IPS-NIHi11 (cell line): ENCODE results near the gene POLR2H.

Experiments
- DNase-seq: peaks from one replicate; pipeline ENCODE4 v3.0.0; 2012; ENCODE audit warnings: mixed read lengths, low spot score

Gene POLR2H

DNA sequence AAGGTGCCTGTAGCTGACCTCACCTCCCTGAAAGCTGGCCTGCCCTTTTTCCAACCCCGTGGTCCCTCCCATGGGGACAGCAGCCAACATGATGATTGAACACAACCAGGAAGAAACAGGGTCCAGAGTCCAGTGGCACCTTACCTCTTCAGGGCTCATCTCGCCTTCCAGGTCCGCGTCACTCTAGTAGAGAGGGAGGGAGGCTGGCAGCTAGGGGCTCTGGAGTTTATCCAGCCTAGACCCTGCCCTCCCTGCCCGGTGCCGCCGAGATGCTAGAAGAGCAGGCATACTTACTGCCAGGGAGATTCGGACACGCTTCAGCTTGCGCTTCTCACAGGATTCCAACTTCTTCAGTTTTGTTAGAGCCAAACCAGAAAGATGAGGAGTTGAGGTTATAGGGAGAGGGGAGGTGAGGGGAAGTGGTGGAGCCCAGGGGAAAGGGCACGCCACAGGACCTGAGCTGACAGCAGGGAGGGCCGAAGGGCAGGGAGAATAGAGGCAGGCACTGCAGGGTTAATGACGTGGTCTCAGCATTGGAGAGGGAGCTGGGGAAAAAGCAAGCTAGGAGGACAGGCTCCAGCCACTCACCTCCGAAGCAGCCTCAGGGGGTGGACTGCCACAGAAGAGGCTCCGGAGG lies 9.2 kb upstream of the POLR2H start:
- no peak for DNase-seq

GRCh38 chr3:184352897-184353545 lies 8.5 kb upstream of the POLR2H start:
- no peak for DNase-seq

GRCh38 chr3:184353546-184353941 lies 8.0 kb upstream of the POLR2H start:
- no peak for DNase-seq

DNA sequence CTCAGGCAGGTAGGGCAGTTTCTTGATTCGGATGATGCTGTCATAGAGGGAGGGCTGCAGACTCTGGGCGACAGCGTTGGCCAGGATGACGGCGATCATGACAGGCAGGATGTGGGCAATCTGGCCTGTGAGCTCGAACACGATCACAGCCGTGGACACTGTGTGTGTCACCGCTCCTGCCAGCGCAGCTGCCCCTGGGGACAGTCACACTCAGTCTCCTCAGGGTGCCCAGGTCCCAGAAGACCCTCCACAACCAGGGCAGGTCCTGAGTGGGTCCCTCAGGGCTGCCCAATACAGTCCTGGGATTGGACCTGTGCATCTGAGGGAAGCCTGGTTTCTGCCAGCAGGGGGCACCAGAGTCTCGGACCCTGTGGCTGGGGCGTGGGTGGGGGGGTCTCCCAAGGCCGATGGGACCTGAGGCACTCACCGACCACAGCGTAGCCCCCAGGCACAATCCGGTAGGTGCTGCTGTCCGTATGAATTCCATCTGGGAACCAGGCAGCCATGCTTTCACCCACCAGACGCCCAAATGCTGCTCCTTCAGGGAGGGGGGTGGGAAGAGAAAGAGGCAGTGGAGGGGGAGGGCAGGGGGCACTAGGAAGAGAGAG lies 7.3 kb upstream of the POLR2H start:
- peak; percentile 84 for DNase-seq

GRCh38 chr3:184354754-184355153 lies 6.8 kb upstream of the POLR2H start:
- DNase-seq, result no peak

- no peak for DNase-seq
Observed at GRCh38 chr3:184355261-184356040, 6.1 kb upstream of the POLR2H start.

DNA sequence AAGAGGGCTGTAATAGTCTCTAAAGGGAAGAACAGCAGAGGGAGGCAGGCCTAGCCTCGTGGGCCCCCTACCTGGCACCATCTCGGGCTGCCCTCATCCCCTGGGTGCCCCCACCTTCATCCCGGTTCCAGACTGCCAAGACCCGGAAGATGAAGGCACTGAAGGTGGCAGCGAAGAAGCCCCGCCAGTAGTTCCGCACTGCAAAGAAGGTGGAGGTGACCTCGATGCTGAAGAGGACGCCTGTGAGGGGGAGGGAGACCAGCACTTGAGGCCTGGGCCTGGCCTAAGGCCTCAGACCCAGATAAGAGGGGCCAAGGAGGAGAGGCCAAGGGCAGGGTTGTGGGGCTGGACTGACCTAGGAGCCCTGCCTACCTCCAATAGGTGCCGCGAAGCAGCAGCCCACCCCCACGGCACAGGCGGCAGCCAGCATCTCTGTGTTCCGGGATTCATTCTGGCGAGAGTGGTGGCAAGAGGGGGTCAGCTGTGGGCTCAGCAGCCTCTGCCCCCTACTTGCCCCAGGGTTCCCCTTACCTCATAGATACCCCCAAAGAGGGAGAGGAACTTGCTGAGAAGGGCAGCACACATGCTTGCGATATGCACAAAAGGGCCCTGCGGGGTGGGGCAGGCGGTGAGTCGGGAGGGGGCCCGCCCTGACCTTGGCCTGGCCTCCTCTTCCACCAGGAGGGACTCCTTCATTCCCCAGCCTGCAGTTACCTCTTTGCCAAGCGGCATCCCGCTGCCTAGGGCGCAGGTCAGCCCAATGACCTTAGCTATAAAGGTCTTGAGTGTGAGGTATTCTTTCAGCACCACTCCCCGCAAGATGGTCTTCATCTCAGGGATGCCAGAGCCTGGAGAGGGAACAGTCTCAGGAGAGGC lies 4.0 kb upstream of the POLR2H start:
- no peak for DNase-seq

- DNase-seq, result no peak
Observed at GRCh38 chr3:184358124-184358767, 3.3 kb upstream of the POLR2H start.

DNA sequence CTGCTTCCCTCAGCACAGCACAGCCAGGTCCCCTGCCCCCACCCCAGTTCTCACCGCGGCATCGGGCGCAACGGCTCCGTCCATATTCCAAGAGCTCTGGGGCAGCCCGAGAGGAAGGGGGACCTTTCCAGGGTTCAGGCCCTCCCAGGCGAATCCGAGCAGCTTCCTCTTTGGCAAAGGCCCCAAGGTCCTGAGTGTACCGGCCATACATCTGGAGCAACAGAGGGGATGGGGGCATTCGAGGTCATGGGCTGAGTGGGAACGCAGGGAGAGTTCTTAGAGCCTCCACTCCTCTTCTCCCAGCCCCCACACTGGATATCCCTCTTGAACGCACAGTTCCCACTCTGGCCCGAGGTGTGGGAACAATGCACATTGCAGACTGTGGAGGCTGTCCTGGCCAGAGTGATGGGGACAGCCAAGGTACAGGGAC lies 2.6 kb upstream of the POLR2H start:
- no peak for DNase-seq

DNA sequence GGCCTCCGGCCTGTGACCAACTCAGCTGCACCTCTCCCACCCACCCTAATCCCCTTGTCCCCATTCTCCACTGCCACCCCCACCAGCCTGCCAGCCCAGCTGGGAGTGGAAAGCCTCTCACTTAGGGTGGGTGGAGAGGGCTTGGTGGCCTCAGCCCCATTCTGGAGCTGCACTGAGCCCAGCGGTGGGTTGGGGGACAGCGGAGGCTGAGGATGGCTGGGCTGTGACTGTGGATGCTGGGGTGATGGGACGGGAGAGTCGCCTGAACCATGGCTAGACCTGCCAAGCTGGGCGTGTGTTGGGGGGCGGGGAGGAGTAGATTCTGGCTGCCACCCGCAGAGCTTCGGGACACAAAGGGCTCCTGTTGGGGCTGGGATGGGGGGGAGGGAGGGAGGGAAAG lies 1.9 kb upstream of the POLR2H start:
- DNase-seq, result no peak

DNA sequence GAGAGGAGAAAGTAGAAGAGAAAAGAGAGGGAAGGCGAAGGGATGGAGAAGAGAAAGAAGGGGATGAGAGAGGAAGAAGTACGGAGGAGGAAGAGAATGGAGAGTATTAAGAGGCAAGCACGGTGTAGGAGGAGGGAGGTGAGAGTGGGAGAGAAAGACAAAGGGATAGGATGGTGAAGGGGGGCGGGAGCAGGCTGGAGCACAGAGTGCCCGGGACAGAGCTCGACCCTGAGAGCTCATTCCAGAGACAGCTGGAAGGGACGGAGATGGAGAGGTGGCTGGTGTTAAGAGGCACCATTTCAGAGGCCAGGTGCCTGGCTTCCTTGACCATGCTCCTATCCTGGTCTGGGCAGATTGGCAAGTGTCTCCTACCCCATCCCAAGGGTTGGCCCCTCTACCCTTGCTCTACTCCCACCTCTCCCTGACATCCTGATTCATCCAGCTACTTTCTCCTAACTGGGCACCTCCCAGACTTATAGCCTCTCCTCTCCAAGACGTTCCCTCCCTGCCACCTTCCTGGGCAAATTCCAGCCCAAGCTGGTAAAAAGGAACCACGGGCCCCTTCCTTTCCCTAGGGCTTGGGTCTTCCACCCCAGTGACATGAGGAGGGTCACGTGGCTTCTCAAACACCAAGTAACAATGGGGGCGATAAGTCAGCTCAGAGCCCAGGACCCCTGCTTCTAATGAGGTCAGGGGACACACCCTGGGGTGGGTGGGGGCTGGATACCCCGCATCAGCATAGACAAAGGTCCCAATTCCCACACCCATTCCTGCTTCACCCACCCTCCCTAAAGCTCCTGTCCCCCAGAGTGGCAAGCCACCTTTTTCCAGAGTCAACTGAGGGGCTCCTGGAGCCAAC lies 1.2 kb upstream of the POLR2H start:
- DNase-seq, result no peak

DNA sequence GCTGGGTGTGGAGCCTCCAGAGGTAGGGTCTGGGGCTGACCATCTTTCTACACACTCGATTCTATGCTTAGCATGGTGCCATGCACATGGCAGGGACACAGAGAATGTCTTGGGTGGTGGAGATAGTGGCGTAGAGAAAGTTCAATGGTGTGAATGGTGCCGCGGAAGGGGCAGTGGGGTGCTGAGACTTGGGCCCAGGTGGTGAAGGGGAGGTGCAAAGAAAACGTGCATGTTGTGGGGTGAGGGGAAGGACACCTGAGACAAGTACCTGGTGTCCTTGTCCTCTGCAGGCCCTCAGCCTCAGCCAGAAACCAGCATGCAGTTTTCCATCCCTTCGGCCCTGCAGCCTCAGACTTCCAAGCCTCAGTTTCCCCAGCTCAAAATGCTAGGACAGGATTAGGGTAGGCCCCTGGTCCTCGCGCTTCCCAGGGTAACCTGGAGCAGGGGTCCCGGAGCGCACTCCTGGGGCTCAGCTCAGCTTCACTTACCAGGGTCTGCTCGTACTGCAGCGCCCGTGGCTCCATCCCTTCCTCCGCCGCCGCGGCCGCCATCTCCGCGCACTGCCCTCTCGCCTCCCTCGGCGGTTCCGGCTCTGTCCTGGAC lies 480 bp upstream of the POLR2H start:
- no peak for DNase-seq

GRCh38 chr3:184361932-184362667 lies 590 bp downstream of the POLR2H start:
- DNase-seq, result no peak

DNA sequence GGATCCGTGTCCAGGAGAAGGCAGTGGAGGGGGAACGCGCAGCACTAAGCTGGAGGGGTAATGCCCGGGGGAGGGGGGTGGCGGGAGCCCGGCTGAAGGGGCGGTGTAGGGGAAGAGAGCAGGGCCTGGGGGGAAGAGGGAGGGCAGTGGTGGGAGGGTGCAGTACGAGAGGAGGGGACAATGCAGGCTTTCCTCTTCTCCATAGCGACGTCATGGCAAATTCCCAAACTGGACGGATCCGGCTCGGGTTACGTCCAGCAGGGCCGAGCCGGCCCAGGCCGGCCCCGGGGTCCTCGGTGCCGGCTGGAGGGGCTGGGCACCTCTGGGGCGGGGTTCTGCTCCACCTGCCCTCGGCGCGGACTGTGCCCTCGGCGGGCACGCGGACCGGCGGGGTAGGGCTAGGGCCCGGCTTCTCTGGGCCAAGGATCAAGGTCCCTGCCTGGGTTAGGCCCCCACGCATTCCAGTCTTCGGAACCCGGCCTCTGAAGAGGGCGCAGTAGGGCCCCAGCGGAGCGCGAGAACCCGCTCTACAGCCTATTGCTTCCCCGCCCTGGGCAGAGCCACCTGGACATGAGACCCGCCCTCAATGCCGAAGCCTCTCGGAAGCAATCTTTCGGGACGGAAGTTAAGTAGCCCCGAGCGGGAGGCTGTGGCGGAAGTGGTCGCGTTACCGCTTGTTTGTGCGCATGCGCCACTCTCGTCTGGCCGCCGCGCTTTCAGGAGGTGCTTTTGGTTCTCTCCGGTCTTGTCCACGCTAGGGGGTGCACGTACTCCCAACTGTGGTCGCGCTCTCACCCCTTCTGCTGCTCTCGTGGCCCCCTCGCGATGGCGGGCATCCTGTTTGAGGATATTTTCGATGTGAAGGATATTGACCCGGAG lies 1.4 kb downstream of the POLR2H start:
- DNase-seq, result peak; percentile 95

- no peak for DNase-seq
Observed at GRCh38 chr3:184366619-184367289, 5.2 kb downstream of the POLR2H start.

GRCh38 chr3:184368116-184368515 lies 6.6 kb downstream of the POLR2H start:
- DNase-seq, result no peak

DNA sequence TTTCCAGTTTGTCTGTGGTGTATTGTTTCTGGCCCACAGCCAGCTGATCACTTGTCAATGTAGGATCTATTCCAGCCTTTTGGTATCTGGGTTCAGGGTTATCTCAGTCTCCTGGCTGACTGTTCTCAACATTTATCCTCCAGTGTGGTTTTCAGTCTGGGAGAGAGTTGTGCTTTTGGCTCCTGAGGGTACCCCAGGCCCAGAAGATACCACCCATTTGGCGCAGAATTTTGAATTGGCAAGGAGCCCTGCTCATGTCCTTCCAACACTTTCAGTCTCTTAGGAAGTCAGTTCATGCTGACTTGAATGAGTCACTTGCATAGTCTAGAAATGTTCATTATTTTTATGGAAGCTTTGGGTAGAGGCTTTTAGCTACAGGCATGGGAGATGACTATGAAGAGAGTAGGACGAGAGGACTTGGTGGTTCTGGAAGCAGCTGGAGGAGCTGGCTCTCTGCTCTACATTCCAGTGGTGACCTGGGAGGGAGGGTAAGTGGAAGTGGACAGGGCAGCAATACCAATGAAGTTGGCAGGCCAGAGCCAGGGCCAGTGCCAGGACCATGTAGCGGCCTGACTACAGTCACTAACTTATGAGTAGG lies 7.2 kb downstream of the POLR2H start:
- no peak for DNase-seq
